NT2/D1 (cell line): ENCODE results near the gene AGT.

Source experiments
- SUZ12 ChIP-seq: IDR thresholded peaks from 2 replicates; pipeline ENCODE4 v1.6.1; 2011; ENCODE audit not compliant: insufficient read length, insufficient read depth; ENCODE audit errors: extremely low read depth
- YY1 ChIP-seq: IDR thresholded peaks from 2 replicates; pipeline ENCODE4 v1.6.1; 2011; ENCODE audit not compliant: insufficient read length, insufficient read depth
- ZNF274 ChIP-seq: IDR thresholded peaks from 2 replicates; pipeline ENCODE4 v1.6.1; 2011; ENCODE audit warnings: mild to moderate bottlenecking, low read depth, low read length

- no peak for TF ChIP-seq ZNF274
- TF ChIP-seq YY1, result no peak
- no peak for TF ChIP-seq SUZ12
Observed at GRCh38 chr1:230713547-230713914, 391 bp downstream of the AGT start.
